T-helper 2 cell treated with Interferon-gamma antibody and Interleukin-4, amounts not matched to agents 100 ng/mL and 5 ng/mL, for 36 hours (primary cell): ENCODE results near the gene RAD1. TPM values are rescaled to one million over a fixed set of nuclear protein-coding genes. Genes with fewer than 3 reads are reported as not detected.

Experiments used
- intact Hi-C: fragments of 100-400 bp; cut with micrococcal nuclease; formaldehyde crosslinking; loops from one replicate; pipeline ENCODE4 v1.15.1; 2023
- total RNA-seq: library from RNA; stranded (reverse); gene quantifications from 2 replicates; pipeline ENCODE4 v1.2.3, GENCODE V29; 2022

Gene RAD1
- total RNA-seq, 1 donor from 2014 or later = 32.3 TPM

GRCh38 chr5:34867660-34868059, 47.6 kb downstream of the RAD1 start:
- intact Hi-C loops = no loop called here

DNA sequence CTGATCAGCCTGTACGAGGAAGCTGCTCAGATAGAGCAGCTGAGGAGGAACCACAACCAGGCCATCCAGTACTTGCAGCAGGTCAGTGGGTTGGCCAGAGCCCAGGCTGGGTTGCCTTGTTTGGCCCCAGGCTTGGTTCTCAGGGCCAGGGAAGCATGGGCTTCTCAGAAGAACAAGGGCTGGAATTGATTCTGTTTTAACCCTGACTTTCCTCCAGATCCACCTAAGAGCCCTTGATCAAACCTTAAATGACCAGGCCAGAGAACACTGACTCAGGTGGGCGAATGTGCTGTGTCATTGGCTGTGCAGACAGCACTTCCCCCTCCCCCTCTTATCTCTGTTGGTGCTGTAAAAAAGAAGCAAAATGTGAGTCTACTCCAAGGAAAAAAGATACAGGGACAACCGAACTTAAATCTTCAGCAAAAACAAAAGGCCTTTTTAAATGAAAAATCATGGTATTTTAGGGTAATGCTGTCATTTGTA, 48.3 kb downstream of the RAD1 start:
- intact Hi-C loops = no loop called here

- intact Hi-C loops = no loop called here
Measured at GRCh38 chr5:34865091-34865490, 50.2 kb downstream of the RAD1 start.

- intact Hi-C loops = no loop called here
Measured at GRCh38 chr5:34863946-34864345, 51.4 kb downstream of the RAD1 start.

- intact Hi-C loops = no loop called here
Measured at GRCh38 chr5:34859253-34859652, 56.1 kb downstream of the RAD1 start.

- intact Hi-C loops = no loop called here
Measured at GRCh38 chr5:34858790-34859189, 56.5 kb downstream of the RAD1 start.

DNA sequence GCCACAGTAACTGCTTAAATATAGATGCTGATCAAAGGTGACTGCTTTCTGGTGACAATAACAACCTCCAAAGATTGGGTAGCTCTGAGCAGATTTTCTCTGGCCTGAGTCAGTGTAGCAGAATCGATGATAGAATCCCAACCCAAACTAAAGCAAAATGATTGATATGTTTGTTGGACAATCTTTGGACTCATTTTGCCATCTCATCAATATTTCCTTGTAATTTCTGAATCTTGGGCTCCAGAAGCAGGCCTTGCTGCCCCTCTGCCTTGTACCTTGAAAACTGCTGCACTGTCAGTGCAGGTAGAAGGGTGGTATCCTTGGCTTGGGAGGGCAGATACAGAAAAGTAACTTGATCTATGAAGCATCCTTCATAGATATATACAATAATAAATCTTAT, 57.4 kb downstream of the RAD1 start:
- intact Hi-C loops = no loop called here

DNA sequence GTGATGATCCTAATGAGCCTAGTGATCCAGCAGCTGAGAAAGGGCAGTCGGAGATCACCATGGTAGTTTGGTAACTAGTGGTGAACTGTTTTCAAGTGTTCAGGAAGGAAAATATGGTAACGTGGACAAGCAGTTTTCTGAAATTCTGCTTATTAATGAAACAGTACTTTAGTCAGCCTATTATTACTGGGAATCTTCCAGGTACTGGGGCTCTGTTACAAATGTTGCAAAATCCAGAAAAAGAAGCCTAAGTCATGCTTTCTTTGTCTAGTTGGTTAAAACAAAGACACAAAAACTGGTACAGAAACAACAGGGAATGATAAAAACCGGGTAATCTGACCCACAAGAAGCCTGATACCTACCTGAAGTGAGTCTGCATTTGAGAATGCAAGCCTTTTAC, 58.1 kb downstream of the RAD1 start:
- intact Hi-C loops = no loop called here

Other genes with a start within 250 kb of the RAD1 start
- gene TTC23L, start 76.3 kb downstream of the RAD1 start, total RNA-seq = not detected in 2 replicates
- gene BRIX1, start 207 bp upstream of the RAD1 start, total RNA-seq = 50.1 and 53.8 TPM in 2 replicates
- 51.9 and 52.0 TPM in 2 replicates for gene DNAJC21, start 14.1 kb upstream of the RAD1 start, total RNA-seq
- not detected in 2 replicates for gene AGXT2, start 132.4 kb upstream of the RAD1 start, total RNA-seq